ENCODE measurements around the gene KLF15. TPM values are rescaled to one million over a fixed set of nuclear protein-coding genes. Genes with fewer than 3 reads are reported as not detected.

Gene KLF15
- total and polyA plus RNA-seq, 8 donors = 5.4 to 14.8 (median 9.7) TPM

DNA sequence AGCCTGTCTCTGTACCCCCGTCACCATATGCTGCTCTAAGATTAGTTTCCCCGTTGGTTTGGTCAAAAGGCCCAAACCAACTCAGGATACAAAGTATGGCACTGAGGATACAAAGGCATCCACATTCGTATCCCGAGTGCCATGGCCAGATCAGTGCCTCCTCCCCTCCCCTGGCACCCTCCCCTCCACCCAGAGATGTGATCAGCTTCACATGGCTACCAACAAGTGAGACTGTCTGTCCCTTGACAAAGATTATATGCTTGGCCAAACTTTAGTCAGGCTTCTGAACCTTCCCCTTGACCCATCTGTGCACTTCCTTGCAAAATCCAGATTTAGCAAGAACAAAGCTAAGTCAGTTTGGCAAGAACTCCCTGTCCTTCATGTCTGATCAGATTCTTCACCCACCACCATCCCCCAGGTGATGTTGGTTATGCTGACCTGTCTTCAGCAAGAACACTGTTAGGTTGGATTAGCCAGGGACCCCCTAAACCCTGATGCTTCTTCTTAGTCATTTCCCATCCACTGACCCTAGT, 61.7 kb downstream of the KLF15 start:
- ATAC-seq (no peak), DNase-seq (no peak)
- Histone ChIP-seq H3K4me1 (peaks cover 5 to 8% of the 10 kb centered on the region in 2 donors), H3K27me3 (no peaks in the 10 kb centered on the region), H3K9me3 (no peaks in the 10 kb centered on the region), H3K27ac (no peak overlapping the region), H3K4me3 (no peak overlapping the region), H3K36me3 (no peaks in the 10 kb centered on the region)
- no peak for TF ChIP-seq CTCF (IDR thresholded peaks at IDR 0.05)
- intact Hi-C loops (cut with DNase I) = no loop called here

- Histone ChIP-seq H3K27me3 (peaks cover 0 to 6% of the 10 kb centered on the region in 2 donors), H3K9me3 (no peaks in the 10 kb centered on the region), H3K36me3 (no peaks in the 10 kb centered on the region), H3K4me1 (peaks cover 5 to 8% of the 10 kb centered on the region in 2 donors), H3K4me3 (no peak overlapping the region), H3K27ac (no peak overlapping the region)
- intact Hi-C loops (cut with DNase I) = no loop called here
- ATAC-seq (no peak), DNase-seq (no peak)
- no peak for TF ChIP-seq CTCF (IDR thresholded peaks at IDR 0.05)
These were observed 62.9 kb downstream of the KLF15 start for GRCh38 chr3:126294211-126294808.

- ATAC-seq (peak; percentile 96), DNase-seq (peak in 2 of 4 donors; percentile 70 to 79)
- intact Hi-C loops (cut with DNase I) = no loop called here
- H3K4me1 ChIP-seq = peaks cover 5 to 8% of the 10 kb centered on the region in 2 donors
- H3K9me3 ChIP-seq = no peaks in the 10 kb centered on the region
- peaks cover 0 to 14% of the 10 kb centered on the region in 2 donors for H3K27me3 ChIP-seq
- no peaks in the 10 kb centered on the region for H3K36me3 ChIP-seq
- H3K27ac ChIP-seq = peak overlapping the region in 1 of 2 donors; percentile 33
- H3K4me3 ChIP-seq = no peak overlapping the region
- TF ChIP-seq CTCF (IDR thresholded peaks at IDR 0.05) = no peak
These were observed 63.7 kb downstream of the KLF15 start for GRCh38 chr3:126293370-126294082.

Other genes starting within 250 kb of the KLF15 start
- 1 to 10 TPM in 1 of 2 donors, under 1 TPM in 1; 0.90 to 1.8 TPM for gene ALDH1L1, start 176.8 kb downstream of the KLF15 start, total RNA-seq
- under 1 TPM; 0.39 to 0.70 (median 0.50) TPM for gene ALDH1L1, start 176.8 kb downstream of the KLF15 start, polyA plus RNA-seq (ENCODE audit: insufficient read length in 6 of 6)
- 1 to 10 TPM in 1 of 2 donors, not detected in 1; 8.2 TPM for gene CFAP100, start 37.5 kb upstream of the KLF15 start, total RNA-seq
- gene CFAP100, start 37.5 kb upstream of the KLF15 start, polyA plus RNA-seq (ENCODE audit: insufficient read length in 6 of 6) = 1 to 10 TPM; 1.0 to 7.9 (median 5.6) TPM
- gene ZXDC, start 118.5 kb upstream of the KLF15 start, total RNA-seq = 10 to 100 TPM; 30.1 to 36.2 TPM
- 10 to 100 TPM; 31.7 to 40.8 (median 35.8) TPM for gene ZXDC, start 118.5 kb upstream of the KLF15 start, polyA plus RNA-seq (ENCODE audit: insufficient read length in 6 of 6)
- gene UROC1, start 160.4 kb upstream of the KLF15 start, total RNA-seq = not detected
- gene UROC1, start 160.4 kb upstream of the KLF15 start, polyA plus RNA-seq (ENCODE audit: insufficient read length in 6 of 6) = under 1 TPM in 5 of 6 donors, not detected in 1; 0.08 to 0.24 (median 0.13) TPM
- 1 to 10 TPM in 1 of 2 donors, under 1 TPM in 1; 0.61 to 3.0 TPM for gene CHST13, start 166.7 kb upstream of the KLF15 start, total RNA-seq
- under 1 TPM; 0.11 to 0.29 (median 0.22) TPM for gene CHST13, start 166.7 kb upstream of the KLF15 start, polyA plus RNA-seq (ENCODE audit: insufficient read length in 6 of 6)
- gene C3orf22, start 201.5 kb upstream of the KLF15 start, total RNA-seq = not detected
- under 1 TPM in 5 of 6 donors, not detected in 1; 0.10 to 0.25 (median 0.12) TPM for gene C3orf22, start 201.5 kb upstream of the KLF15 start, polyA plus RNA-seq (ENCODE audit: insufficient read length in 6 of 6)